Measurements from ENCODE around the gene FCGR2B.
A peak's percentile ranks its signal among the peaks of the same experiment; 100 is the strongest.
"Not testable (repeated sequence)": the region's sequence is repeated elsewhere in the genome, so short reads cannot be mapped to it uniquely, and the experiment has no call there.

The FCGR2B gene

DNA sequence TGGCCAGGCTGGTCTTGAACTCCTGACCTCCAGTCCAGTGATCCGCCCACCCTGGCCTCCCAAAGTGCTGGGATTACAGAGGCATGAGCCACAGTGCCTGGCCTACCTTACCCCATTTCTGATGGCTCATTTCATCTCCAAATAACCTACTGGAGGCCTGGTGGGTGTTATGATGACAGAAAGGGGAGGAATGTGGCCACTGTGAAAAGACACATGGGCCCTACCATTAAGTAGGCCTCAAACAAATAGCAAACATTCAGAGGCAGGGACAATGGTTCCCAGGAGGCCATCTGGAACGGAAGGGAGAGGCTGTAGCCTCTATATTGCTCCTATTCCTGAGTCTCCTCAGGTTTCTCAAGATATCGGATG, 43.2 kb downstream of the FCGR2B start:
- no peak for DNase-seq (ENCODE audit: low spot score)

- no peak for DNase-seq (ENCODE audit: low spot score)
Measured at GRCh38 chr1:161706482-161707347, 43.8 kb downstream of the FCGR2B start, which contains the start of gene FCRLA. TSS of gene FCRLA (plus strand) at chr1:161707229. CDS start at chr1:161707265, 36 bp downstream.

DNA sequence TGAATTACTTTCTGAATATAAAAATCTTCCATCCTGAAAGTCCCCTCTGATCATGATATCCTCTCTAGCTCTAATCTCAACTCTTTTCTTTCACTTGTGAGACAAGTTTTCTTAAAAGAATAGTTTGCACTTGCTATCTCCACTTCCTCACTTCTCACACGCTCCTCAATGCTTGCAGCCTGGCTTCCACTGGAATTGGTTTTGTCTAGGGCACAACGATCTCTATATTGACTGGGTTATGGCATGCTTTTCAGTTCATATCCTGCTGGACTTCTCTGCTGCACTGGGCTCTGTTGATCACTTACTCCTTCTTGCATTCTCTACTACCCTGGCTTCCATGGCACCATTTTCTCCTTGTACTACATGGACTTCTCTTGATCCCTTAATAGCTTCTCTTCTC, 44.6 kb downstream of the FCGR2B start:
- no peak for DNase-seq (ENCODE audit: low spot score)

GRCh38 chr1:161709373-161709772, 46.4 kb downstream of the FCGR2B start:
- no peak for DNase-seq (ENCODE audit: low spot score)

- DNase-seq (ENCODE audit: low spot score), result no peak
Measured at GRCh38 chr1:161710560-161710959, 47.6 kb downstream of the FCGR2B start.

DNA sequence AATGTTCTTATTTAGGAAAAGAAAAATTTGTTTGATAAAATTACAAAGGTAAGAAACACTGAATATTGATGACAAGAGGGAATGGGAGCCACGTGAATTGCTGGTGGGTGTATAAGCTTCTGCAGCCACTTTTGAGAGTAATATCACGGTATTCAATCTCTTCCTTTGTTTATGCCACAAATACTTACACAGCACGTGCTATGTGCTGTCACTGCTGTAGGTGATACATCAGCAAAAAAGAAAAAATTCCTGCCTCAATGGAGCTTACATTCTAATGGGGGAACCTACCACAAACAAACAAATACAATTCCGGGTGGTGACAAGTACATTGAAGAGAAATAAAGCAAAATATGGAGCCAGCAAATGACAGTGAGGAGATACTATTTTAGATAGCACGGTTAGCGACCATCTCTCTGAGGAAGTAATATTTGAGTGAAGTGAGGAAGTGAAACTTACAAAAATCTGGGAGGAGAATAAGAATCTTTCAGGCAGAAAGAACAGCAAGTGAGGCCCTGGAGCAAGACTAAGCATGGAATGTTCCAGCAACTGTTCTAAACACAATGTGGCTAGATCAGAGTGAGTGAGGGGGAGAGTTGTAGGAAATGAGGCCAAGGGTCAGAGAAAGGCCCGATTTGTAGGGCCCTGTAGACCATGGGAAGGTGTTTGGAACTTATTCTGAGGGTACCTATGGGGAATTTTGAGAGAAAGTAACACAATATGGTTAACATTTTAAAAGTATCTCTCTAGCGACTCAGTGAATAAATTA, 55.8 kb downstream of the FCGR2B start:
- no peak for DNase-seq (ENCODE audit: low spot score)

- no peak for DNase-seq (ENCODE audit: low spot score)
Measured at GRCh38 chr1:161719325-161719611, 56.3 kb downstream of the FCGR2B start.

DNA sequence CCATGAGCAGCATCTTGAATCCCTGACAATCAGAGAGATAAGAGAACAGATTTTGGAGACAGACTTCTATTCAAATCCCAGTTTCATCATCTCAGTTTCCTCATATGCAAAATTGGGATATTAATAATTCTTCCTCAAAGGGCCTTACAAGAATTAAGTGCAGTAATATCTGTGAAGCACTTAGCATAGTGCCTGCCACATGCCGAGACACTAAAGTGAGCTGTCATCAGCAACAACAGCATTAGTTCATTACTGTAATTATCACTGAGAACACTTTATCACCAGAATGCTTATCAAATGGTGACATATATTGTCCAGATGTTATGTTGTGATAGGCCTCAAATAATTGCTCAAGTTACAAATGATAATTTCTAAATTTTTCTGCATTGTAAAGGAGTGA, 57.5 kb downstream of the FCGR2B start:
- DNase-seq (ENCODE audit: low spot score), result no peak

- DNase-seq (ENCODE audit: low spot score), result no peak
Measured at GRCh38 chr1:161720956-161721737, 58.2 kb downstream of the FCGR2B start, which contains the start of gene FCRLB. TSS of gene FCRLB (plus strand) at chr1:161721544. CDS start at chr1:161722673, 1,129 bp downstream.

DNA sequence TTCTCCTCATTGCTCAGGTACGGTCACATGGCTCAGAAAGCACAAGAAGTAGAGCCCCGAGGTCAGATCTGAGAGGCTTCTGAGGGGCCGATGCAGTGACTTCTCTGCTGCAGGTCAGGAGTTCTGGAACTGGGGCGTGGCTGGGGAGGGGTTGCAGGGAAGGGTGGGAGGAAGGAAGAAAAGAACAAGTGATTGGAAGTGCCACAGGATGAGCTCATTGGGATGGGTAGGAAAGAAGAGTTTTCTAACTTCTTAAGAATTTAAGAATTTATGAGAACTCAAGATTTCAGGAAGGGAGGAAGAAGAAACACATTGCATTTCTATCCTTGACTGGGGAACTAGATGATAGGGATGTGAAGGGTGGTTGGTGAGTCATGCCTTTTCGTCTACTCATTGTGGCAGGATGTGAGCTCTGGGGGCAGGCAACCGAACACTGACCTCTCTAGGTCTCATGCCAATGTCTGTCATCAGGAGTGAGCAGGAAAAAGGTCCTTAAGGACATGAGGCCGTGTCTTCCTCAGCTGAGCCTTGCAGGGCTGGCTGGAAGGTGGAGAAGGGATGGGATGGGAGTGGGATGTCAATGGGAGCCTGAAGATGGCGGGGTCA, 58.9 kb downstream of the FCGR2B start:
- DNase-seq (ENCODE audit: low spot score), result no peak

DNA sequence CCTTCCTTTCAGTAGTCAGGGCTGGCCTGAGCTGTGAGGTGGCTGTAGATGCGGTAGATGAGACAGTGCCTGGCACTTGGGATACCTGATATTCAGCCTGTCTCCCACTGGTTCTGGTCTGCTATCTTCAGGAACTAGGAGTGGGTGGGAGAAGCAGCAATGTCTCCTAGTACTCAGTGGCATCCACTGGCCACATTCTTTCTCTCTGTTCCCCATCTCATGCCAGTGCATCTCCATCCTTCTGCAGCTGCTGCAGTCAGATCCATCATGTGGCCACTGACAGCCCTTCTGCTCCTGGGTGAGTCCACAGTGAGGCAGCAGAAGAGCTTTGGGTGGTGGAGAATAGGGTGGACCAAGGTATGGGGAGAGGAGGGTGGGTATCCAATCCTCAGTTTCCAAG, 59.5 kb downstream of the FCGR2B start:
- DNase-seq (ENCODE audit: low spot score), result no peak

DNA sequence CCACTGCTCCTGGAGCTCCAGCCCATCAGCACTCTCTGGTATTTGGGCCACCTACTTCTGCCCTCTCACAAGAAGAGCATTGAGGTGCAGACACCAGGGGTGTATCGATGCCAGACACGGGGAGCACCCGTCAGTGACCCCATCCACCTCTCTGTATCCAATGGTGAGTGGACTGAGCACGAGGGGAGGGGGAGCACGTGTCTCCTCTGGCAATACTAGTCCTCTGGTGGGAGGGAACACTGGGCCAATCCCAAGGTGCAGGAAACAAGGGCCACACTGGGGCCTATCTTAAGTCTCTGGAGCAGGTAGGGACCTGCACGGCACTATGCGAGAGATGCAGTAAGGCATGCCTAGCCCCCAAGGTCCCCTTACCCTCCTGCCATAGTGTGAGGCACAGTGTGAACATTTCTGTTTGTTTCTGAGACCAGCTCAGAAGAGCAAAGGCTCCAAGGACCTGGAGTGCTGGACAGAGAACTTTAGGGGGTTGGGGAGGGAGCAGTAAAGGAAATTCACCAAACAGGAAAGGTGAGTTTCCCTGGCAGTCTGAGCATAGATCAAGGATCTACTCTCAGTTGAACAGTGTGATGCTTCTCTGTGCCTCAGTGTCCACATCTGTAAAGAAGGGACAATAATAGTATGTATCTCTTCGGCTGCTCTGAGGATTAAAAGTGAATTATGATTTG, 60.7 kb downstream of the FCGR2B start:
- DNase-seq (ENCODE audit: low spot score), result no peak

GRCh38 chr1:161725258-161725907, 62.4 kb downstream of the FCGR2B start:
- not testable (repeated sequence) for DNase-seq (ENCODE audit: low spot score)

DNA sequence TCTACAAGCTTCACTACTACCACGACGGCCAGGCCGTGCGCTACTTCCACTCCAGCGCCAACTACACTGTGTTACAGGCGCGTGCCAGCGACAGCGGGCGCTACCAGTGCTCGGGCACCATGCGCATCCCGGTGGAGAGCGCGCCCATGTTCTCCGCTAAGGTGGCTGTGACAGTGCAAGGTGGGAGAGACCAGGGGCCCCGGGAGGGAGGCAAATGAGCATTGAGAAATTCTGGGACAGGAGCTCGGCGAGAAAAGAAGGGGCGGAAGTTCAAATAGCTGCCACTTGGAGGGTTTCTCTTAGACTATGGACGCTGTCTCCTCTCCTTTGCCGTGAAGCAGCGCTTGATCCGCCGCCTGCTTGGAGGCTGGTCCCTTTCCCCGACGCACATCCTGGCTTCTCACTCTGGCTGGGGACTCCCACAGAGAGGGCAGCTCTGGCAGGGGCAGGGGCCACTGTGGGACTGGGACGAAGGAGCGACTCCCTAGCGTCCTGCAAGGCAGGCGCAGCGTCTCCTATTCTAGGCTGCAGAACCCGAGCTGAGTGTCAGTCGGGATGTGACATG, 63.0 kb downstream of the FCGR2B start:
- DNase-seq (ENCODE audit: low spot score), result peak; percentile 33

GRCh38 chr1:161726473-161727255, 63.7 kb downstream of the FCGR2B start:
- DNase-seq (ENCODE audit: low spot score), result peak; percentile 67

DNA sequence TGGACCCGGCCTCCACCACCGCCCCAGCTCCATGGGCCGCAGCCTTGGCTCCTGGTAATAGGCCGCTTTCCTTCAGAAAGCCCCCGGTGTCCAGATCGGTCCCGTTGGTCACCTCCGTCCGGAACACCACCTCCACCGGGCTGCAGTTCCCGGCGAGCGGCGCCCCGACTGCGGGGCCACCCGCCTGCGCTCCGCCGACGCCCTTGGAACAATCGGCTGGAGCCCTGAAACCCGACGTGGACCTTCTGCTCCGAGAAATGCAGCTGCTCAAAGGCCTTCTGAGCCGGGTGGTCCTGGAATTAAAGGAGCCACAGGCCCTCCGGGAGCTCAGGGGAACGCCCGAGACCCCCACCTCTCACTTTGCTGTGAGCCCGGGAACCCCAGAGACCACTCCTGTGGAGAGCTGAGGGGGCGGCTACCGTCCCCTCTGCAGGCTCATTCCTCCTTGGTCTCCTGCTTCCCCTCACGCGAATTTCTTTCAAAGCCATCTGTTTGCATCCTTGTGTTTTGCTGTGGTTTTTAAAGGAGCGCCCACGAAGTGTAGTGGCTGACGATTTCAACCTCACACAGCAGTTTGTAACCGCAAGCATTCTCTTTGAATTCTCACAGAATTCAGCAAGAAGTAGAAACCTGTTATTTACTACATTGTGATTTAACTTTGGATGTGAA, 64.4 kb downstream of the FCGR2B start:
- peak; percentile 64 for DNase-seq (ENCODE audit: low spot score)

All from CD4-positive, alpha-beta T cell treated with Interleukin-2 at 100 ng/mL for 4 hours (primary cell).